SK-N-SH (cell line): ENCODE data around the gene HEATR3.

ENCODE experiments used
- EP300 ChIP-seq, 2 experiments: IDR thresholded peaks; 2 replicates each; pipeline versions ENCODE4 v1.4.0 to v1.6.1; 2012; ENCODE audit warnings: borderline replicate concordance in 1 of 2, low read depth in 1 of 2, low read length in 1 of 2
- RCOR1 ChIP-seq: fragments of 150-350 bp; IDR thresholded peaks from 2 replicates; pipeline ENCODE4 v1.6.1; 2017; ENCODE audit warnings: antibody characterized with exemption, low read length
- TEAD4 ChIP-seq: IDR thresholded peaks from 2 replicates; pipeline ENCODE4 v1.4.0; 2012; ENCODE audit warnings: mild to moderate bottlenecking, borderline replicate concordance; ENCODE audit not compliant: insufficient read depth
- YY1 ChIP-seq: IDR thresholded peaks from 2 replicates; pipeline ENCODE4 v1.4.0; 2012; ENCODE audit warnings: low read depth, mild to moderate bottlenecking
- TF ChIP-seq, protein P1 (sequence below): fragments of 200-600 bp; sonication (generic); IDR thresholded peaks from 2 replicates; pipeline ENCODE4 v1.6.1; 2017; ENCODE audit warnings: antibody characterized with exemption, mild to moderate bottlenecking, moderate library complexity

DNA sequence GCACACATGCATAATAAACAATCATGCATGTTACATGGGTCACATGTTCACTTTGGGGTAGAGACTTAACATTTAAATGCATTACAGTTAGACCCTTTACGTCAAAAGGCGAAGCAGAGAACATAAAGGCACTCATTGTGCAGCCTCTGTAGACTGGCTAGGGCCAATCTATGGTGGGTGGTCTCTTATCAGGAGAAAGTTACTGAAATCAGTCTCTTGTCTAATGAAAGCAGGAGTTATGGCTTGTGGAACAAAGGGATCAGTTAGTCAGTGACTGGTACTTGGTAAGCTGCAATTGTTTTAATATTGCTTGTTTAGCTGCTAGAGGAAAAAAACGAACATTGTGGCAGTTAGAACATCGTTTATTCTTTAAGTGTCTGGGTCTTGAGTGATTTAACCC lies 42.1 kb upstream of the HEATR3 start:
- no peak for TF ChIP-seq EP300 (IDR thresholded peaks at IDR 0.05; ENCODE audit: borderline replicate concordance in 1 of 2, low read depth in 1 of 2, low read length in 1 of 2)
- TF ChIP-seq RCOR1 = no peak
- TF ChIP-seq, protein P1, sequence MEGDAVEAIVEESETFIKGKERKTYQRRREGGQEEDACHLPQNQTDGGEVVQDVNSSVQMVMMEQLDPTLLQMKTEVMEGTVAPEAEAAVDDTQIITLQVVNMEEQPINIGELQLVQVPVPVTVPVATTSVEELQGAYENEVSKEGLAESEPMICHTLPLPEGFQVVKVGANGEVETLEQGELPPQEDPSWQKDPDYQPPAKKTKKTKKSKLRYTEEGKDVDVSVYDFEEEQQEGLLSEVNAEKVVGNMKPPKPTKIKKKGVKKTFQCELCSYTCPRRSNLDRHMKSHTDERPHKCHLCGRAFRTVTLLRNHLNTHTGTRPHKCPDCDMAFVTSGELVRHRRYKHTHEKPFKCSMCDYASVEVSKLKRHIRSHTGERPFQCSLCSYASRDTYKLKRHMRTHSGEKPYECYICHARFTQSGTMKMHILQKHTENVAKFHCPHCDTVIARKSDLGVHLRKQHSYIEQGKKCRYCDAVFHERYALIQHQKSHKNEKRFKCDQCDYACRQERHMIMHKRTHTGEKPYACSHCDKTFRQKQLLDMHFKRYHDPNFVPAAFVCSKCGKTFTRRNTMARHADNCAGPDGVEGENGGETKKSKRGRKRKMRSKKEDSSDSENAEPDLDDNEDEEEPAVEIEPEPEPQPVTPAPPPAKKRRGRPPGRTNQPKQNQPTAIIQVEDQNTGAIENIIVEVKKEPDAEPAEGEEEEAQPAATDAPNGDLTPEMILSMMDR = no peak
- TF ChIP-seq YY1 = no peak
- TF ChIP-seq TEAD4 = no peak
